Tongue (tissue), 2 donors: ENCODE measurements around the gene SS18. TPM values are rescaled to one million over a fixed set of nuclear protein-coding genes. Genes with fewer than 3 reads are reported as not detected.
"Not testable (repeated sequence)": the region's sequence is repeated elsewhere in the genome, so short reads cannot be mapped to it uniquely, and the experiment has no call there.

Experiments used
- DNase-seq: peaks from one replicate; pipeline ENCODE4 v3.0.0-alpha.2; 2015
- total RNA-seq: library from RNA; depleted of rRNA; stranded (reverse); fragments of >200 nt; gene quantifications from one replicate; pipeline ENCODE4 v1.2.3, GENCODE V29; 2014

The SS18 gene
- 88.4 TPM for total RNA-seq

- peak; percentile 98 for DNase-seq
Observed at GRCh38 chr18:26090130-26091046, at the start of gene SS18. TSS of gene SS18 (minus strand) at chr18:26090613. CDS start at chr18:26090569, 44 bp downstream.

GRCh38 chr18:26135548-26135947 lies 45.1 kb upstream of the SS18 start:
- DNase-seq = no peak

- DNase-seq = no peak
Observed at GRCh38 chr18:26134107-26134506, 43.7 kb upstream of the SS18 start.

GRCh38 chr18:26133652-26134051 lies 43.2 kb upstream of the SS18 start, which contains the start of gene PSMA8:
TSS of gene PSMA8 (plus strand) at chr18:26133869. CDS start at chr18:26133966, 97 bp downstream.
- DNase-seq = no peak

GRCh38 chr18:26128192-26128591 lies 37.8 kb upstream of the SS18 start:
- not testable (repeated sequence) for DNase-seq

GRCh38 chr18:26127786-26128185 lies 37.4 kb upstream of the SS18 start:
- DNase-seq = no peak

- DNase-seq = not testable (repeated sequence)
Observed at GRCh38 chr18:26121994-26122393, 31.6 kb upstream of the SS18 start.

GRCh38 chr18:26121476-26121875 lies 31.1 kb upstream of the SS18 start:
- DNase-seq = no peak

GRCh38 chr18:26119246-26119645 lies 28.8 kb upstream of the SS18 start:
- no peak for DNase-seq

GRCh38 chr18:26104035-26104434 lies 13.6 kb upstream of the SS18 start:
- no peak for DNase-seq

GRCh38 chr18:26103579-26103978 lies 13.2 kb upstream of the SS18 start:
- no peak for DNase-seq

GRCh38 chr18:26097563-26097962 lies 7.2 kb upstream of the SS18 start:
- DNase-seq = no peak

GRCh38 chr18:26096852-26097251 lies 6.4 kb upstream of the SS18 start:
- DNase-seq = no peak

GRCh38 chr18:26091047-26091630 lies 726 bp upstream of the SS18 start:
- no peak for DNase-seq

- DNase-seq = peak; percentile 45
Observed at GRCh38 chr18:26089293-26090129, 902 bp downstream of the SS18 start.

- DNase-seq = no peak
Observed at GRCh38 chr18:26088487-26088886, 1.9 kb downstream of the SS18 start.

GRCh38 chr18:26086959-26087358 lies 3.5 kb downstream of the SS18 start:
- DNase-seq = no peak

GRCh38 chr18:26085056-26085455 lies 5.4 kb downstream of the SS18 start:
- DNase-seq = no peak

GRCh38 chr18:26083099-26083498 lies 7.3 kb downstream of the SS18 start:
- DNase-seq = no peak

- DNase-seq = no peak
Observed at GRCh38 chr18:26082475-26082874, 7.9 kb downstream of the SS18 start.

GRCh38 chr18:26074246-26074645 lies 16.2 kb downstream of the SS18 start:
- no peak for DNase-seq

GRCh38 chr18:26073758-26074157 lies 16.7 kb downstream of the SS18 start:
- no peak for DNase-seq

GRCh38 chr18:26071725-26072124 lies 18.7 kb downstream of the SS18 start:
- DNase-seq = no peak
